RKO (cell line): ENCODE results near the gene HOXB13.
A peak's percentile ranks its signal among the peaks of the same experiment; 100 is the strongest.

Source experiments
- DNase-seq: peaks from one replicate; pipeline ENCODE4 v3.0.0-alpha.2; 2016; ENCODE audit warnings: low spot score

Gene HOXB13

GRCh38 chr17:48728232-48729231, at the start of gene HOXB13:
HOXB13 (minus strand) TSS chr17:48728750; CDS start chr17:48728593, 157 bp downstream.
- DNase-seq = peak; percentile 83

GRCh38 chr17:48776602-48777001, 48.1 kb upstream of the HOXB13 start:
- no peak for DNase-seq

- no peak for DNase-seq
These were observed 44.7 kb upstream of the HOXB13 start for GRCh38 chr17:48773245-48773644.

GRCh38 chr17:48770954-48771353, 42.4 kb upstream of the HOXB13 start:
- DNase-seq = no peak

- no peak for DNase-seq
These were observed 40.6 kb upstream of the HOXB13 start for GRCh38 chr17:48769009-48769675.

GRCh38 chr17:48767263-48767774, 38.8 kb upstream of the HOXB13 start:
- peak; percentile 14 for DNase-seq

GRCh38 chr17:48761114-48761513, 32.6 kb upstream of the HOXB13 start:
- no peak for DNase-seq

GRCh38 chr17:48760411-48760810, 31.9 kb upstream of the HOXB13 start:
- no peak for DNase-seq

- no peak for DNase-seq
These were observed 30.7 kb upstream of the HOXB13 start for GRCh38 chr17:48759288-48759687.

GRCh38 chr17:48757524-48757961, 29.0 kb upstream of the HOXB13 start:
- no peak for DNase-seq

- DNase-seq = no peak
These were observed 28.3 kb upstream of the HOXB13 start for GRCh38 chr17:48756830-48757251.

GRCh38 chr17:48755356-48755755, 26.8 kb upstream of the HOXB13 start:
- no peak for DNase-seq

GRCh38 chr17:48754500-48755261, 26.1 kb upstream of the HOXB13 start:
- no peak for DNase-seq

- no peak for DNase-seq
These were observed 25.4 kb upstream of the HOXB13 start for GRCh38 chr17:48753794-48754499.

GRCh38 chr17:48752399-48753288, 24.1 kb upstream of the HOXB13 start:
- DNase-seq = no peak

- DNase-seq = no peak
These were observed 23.3 kb upstream of the HOXB13 start for GRCh38 chr17:48751733-48752398.

- no peak for DNase-seq
These were observed 22.6 kb upstream of the HOXB13 start for GRCh38 chr17:48751172-48751571.

- DNase-seq = no peak
These were observed 21.3 kb upstream of the HOXB13 start for GRCh38 chr17:48749621-48750553.
